GM23338 (cell line): ENCODE data around the gene CAMTA1. TPM values are rescaled to one million over a fixed set of nuclear protein-coding genes. Genes with fewer than 3 reads are reported as not detected.

Experiments
- ATAC-seq: fragments of 200-7000 bp; cut with Tn5 transposase; 3 replicates; pipeline ENCODE4 v1.9.1; 2020
- DNase-seq: peaks from one replicate; pipeline ENCODE4 v3.0.0-alpha.2; 2015; ENCODE audit warnings: low spot score
- H2AFZ ChIP-seq: fragments of 200-600 bp; sonication (generic); 2 replicates; pipeline ENCODE4 v1.8.0; 2016; ENCODE audit warnings: antibody characterized with exemption, mild to moderate bottlenecking, moderate library complexity
- H3F3A ChIP-seq: fragments of 200-600 bp; sonication (generic); replicated peaks from 2 replicates; pipeline ENCODE4 v1.8.0; 2017; ENCODE audit warnings: antibody characterized with exemption, mixed run types, low read depth
- H3K27ac ChIP-seq: fragments of 200-600 bp; sonication (generic); 2 replicates; pipeline ENCODE4 v1.6.1; 2016; ENCODE audit warnings: low read depth
- H3K27me3 ChIP-seq: fragments of 200-600 bp; sonication (generic); 2 replicates; pipeline ENCODE4 v1.8.0; 2016; ENCODE audit warnings: mild to moderate bottlenecking, mixed run types, moderate library complexity; ENCODE audit not compliant: insufficient read depth
- H3K36me3 ChIP-seq: fragments of 200-600 bp; sonication (generic); 2 replicates; pipeline ENCODE4 v1.8.0; 2016; ENCODE audit warnings: mild to moderate bottlenecking; ENCODE audit not compliant: insufficient read depth
- H3K4me1 ChIP-seq: fragments of 200-600 bp; sonication (generic); 2 replicates; pipeline ENCODE4 v1.8.0; 2016; ENCODE audit warnings: mild to moderate bottlenecking, moderate library complexity; ENCODE audit not compliant: insufficient read depth
- H3K4me2 ChIP-seq: fragments of 200-600 bp; sonication (generic); 2 replicates; pipeline ENCODE4 v1.7.1; 2017; ENCODE audit warnings: mixed run types
- H3K4me3 ChIP-seq: fragments of 200-600 bp; sonication (generic); 2 replicates; pipeline ENCODE4 v1.6.1; 2016; ENCODE audit warnings: mixed run types
- H3K79me2 ChIP-seq: fragments of 200-600 bp; sonication (generic); replicated peaks from 2 replicates; pipeline ENCODE4 v1.8.0; 2017; ENCODE audit warnings: mild to moderate bottlenecking; ENCODE audit not compliant: insufficient read depth
- H3K9me2 ChIP-seq: fragments of 200-600 bp; sonication (generic); 2 replicates; pipeline ENCODE4 v1.8.0; 2017; ENCODE audit not compliant: insufficient read depth
- H4K20me1 ChIP-seq: fragments of 200-600 bp; sonication (generic); replicated peaks from 2 replicates; pipeline ENCODE4 v1.8.0; 2017; ENCODE audit warnings: mild to moderate bottlenecking; ENCODE audit not compliant: insufficient read depth
- H3K27ac Mint-ChIP-seq: 2 replicates; pipeline ENCODE4 v1.8.0; 2020; ENCODE audit warnings: inconsistent platforms, mild to moderate bottlenecking, moderate library complexity, mixed read lengths
- H3K27me3 Mint-ChIP-seq: 3 replicates; pipeline ENCODE4 v1.8.0; 2022; ENCODE audit warnings: low read depth, mild to moderate bottlenecking, moderate library complexity, mixed read lengths, inconsistent platforms; ENCODE audit not compliant: insufficient read depth, poor library complexity
- H3K36me3 Mint-ChIP-seq: 3 replicates; pipeline ENCODE4 v1.8.0; 2021; ENCODE audit warnings: low read depth, mild to moderate bottlenecking, inconsistent platforms, moderate library complexity, mixed read lengths
- H3K4me1 Mint-ChIP-seq: 3 replicates; pipeline ENCODE4 v1.8.0; 2020; ENCODE audit warnings: mild to moderate bottlenecking, inconsistent platforms, mixed read lengths
- H3K4me3 Mint-ChIP-seq: 3 replicates; pipeline ENCODE4 v1.8.0; 2021; ENCODE audit warnings: moderate library complexity, mild to moderate bottlenecking, inconsistent platforms, mixed read lengths
- H3K9me3 Mint-ChIP-seq: 3 replicates; pipeline ENCODE4 v1.8.0; 2020; ENCODE audit warnings: moderate library complexity, mild to moderate bottlenecking, inconsistent platforms, mixed read lengths
- CREB1 ChIP-seq: fragments of 250-450 bp; sonication (Bioruptor Pico); IDR thresholded peaks from 2 replicates; pipeline ENCODE4 v1.5.0; 2020; ENCODE audit warnings: low read depth, mild to moderate bottlenecking, moderate library complexity
- JUNB ChIP-seq: IDR thresholded peaks from one replicate; pipeline ENCODE4 v1.6.1; 2016; ENCODE audit warnings: antibody characterized with exemption; ENCODE audit not compliant: unreplicated experiment
- ZNF114 ChIP-seq: fragments of 250-450 bp; sonication (Bioruptor Pico); IDR thresholded peaks from 2 replicates; pipeline ENCODE4 v1.5.0; 2020; ENCODE audit warnings: mild to moderate bottlenecking, moderate library complexity
- ZNF331 ChIP-seq: fragments of 250-450 bp; sonication (Bioruptor Pico); IDR thresholded peaks from 2 replicates; pipeline ENCODE4 v1.5.0; 2020; ENCODE audit warnings: low read depth, mild to moderate bottlenecking, moderate library complexity
- polyA plus RNA-seq: library from polyadenylated mRNA; unstranded; fragments of >200 nt; fragmentation: Nextera tagmentation; extraction: Ambion mirVana; gene quantifications from 2 replicates; pipeline ENCODE4 v1.2.1, GENCODE V29; 2016
- total RNA-seq: library from RNA; depleted of rRNA; stranded (reverse); fragments of >200 nt; shearing (Covaris generic); gene quantifications from 2 replicates; pipeline ENCODE4 v1.2.3, GENCODE V29; 2014
- TF ChIP-seq, protein P1 (sequence below): fragments of 250-450 bp; sonication (Bioruptor Pico); IDR thresholded peaks from 2 replicates; pipeline ENCODE4 v1.5.0; 2020; ENCODE audit warnings: mild to moderate bottlenecking, moderate library complexity
- TF ChIP-seq, protein P2 (sequence below): IDR thresholded peaks from 2 replicates; pipeline ENCODE4 v1.6.1; 2016; ENCODE audit warnings: antibody characterized with exemption

Gene CAMTA1
- total and polyA plus RNA-seq, 2 experiments from 2014 or later, result 115 to 519 TPM

DNA sequence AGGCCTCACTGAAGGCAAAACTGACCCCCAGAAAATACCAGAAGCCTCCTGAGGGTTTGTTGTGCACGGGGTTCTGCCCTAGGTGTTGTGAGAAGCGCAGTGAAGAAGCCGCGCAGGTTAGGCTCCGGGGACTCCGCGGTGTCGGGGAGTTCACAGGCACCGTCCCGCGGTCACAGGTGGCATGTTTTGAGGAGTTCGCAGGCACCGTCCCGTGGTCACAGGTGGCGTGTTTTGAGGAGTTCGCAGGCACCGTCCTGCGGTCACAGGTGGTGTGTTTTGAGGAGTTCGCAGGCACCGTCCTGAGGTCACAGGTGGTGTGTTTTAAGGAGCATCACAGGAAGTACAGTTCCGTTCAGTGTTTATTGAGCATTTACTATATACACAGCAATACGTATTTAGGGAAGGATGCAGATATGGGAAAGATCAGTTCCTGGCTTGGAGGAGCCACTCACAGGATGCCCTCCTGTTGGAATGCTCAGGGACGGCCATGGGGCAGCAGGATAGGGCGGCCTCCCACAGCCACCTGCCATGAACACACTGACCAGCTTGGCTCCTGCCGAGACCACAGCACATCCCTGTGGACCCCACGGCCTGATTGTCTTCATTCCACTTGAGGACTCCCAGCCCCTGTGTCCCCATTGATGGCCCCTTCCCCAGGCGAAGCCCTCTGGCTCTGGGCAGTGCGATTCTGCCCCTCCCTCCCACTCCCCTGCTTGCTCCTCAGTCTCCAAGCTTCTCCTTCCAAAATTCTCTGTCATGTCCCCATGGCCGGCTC, 899.8 kb downstream of the CAMTA1 start (continued):
- TF ChIP-seq, protein P1, sequence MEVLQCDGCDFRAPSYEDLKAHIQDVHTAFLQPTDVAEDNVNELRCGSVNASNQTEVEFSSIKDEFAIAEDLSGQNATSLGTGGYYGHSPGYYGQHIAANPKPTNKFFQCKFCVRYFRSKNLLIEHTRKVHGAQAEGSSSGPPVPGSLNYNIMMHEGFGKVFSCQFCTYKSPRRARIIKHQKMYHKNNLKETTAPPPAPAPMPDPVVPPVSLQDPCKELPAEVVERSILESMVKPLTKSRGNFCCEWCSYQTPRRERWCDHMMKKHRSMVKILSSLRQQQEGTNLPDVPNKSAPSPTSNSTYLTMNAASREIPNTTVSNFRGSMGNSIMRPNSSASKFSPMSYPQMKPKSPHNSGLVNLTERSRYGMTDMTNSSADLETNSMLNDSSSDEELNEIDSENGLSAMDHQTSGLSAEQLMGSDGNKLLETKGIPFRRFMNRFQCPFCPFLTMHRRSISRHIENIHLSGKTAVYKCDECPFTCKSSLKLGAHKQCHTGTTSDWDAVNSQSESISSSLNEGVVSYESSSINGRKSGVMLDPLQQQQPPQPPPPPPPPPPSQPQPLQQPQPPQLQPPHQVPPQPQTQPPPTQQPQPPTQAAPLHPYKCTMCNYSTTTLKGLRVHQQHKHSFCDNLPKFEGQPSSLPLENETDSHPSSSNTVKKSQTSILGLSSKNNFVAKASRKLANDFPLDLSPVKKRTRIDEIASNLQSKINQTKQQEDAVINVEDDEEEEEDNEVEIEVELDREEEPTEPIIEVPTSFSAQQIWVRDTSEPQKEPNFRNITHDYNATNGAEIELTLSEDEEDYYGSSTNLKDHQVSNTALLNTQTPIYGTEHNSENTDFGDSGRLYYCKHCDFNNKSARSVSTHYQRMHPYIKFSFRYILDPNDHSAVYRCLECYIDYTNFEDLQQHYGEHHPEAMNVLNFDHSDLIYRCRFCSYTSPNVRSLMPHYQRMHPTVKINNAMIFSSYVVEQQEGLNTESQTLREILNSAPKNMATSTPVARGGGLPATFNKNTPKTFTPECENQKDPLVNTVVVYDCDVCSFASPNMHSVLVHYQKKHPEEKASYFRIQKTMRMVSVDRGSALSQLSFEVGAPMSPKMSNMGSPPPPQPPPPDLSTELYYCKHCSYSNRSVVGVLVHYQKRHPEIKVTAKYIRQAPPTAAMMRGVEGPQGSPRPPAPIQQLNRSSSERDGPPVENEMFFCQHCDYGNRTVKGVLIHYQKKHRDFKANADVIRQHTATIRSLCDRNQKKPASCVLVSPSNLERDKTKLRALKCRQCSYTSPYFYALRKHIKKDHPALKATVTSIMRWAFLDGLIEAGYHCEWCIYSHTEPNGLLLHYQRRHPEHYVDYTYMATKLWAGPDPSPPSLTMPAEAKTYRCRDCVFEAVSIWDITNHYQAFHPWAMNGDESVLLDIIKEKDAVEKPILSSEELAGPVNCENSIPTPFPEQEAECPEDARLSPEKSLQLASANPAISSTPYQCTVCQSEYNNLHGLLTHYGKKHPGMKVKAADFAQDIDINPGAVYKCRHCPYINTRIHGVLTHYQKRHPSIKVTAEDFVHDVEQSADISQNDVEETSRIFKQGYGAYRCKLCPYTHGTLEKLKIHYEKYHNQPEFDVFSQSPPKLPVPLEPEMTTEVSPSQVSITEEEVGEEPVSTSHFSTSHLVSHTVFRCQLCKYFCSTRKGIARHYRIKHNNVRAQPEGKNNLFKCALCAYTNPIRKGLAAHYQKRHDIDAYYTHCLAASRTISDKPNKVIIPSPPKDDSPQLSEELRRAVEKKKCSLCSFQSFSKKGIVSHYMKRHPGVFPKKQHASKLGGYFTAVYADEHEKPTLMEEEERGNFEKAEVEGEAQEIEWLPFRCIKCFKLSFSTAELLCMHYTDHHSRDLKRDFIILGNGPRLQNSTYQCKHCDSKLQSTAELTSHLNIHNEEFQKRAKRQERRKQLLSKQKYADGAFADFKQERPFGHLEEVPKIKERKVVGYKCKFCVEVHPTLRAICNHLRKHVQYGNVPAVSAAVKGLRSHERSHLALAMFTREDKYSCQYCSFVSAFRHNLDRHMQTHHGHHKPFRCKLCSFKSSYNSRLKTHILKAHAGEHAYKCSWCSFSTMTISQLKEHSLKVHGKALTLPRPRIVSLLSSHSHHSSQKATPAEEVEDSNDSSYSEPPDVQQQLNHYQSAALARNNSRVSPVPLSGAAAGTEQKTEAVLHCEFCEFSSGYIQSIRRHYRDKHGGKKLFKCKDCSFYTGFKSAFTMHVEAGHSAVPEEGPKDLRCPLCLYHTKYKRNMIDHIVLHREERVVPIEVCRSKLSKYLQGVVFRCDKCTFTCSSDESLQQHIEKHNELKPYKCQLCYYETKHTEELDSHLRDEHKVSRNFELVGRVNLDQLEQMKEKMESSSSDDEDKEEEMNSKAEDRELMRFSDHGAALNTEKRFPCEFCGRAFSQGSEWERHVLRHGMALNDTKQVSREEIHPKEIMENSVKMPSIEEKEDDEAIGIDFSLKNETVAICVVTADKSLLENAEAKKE (CRISPR knock-in tag), result no peak
- TF ChIP-seq, protein P2, sequence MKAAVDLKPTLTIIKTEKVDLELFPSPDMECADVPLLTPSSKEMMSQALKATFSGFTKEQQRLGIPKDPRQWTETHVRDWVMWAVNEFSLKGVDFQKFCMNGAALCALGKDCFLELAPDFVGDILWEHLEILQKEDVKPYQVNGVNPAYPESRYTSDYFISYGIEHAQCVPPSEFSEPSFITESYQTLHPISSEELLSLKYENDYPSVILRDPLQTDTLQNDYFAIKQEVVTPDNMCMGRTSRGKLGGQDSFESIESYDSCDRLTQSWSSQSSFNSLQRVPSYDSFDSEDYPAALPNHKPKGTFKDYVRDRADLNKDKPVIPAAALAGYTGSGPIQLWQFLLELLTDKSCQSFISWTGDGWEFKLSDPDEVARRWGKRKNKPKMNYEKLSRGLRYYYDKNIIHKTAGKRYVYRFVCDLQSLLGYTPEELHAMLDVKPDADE, result no peak
- TF ChIP-seq ZNF331 (CRISPR knock-in tag) (no peak), ZNF114 (no peak)

DNA sequence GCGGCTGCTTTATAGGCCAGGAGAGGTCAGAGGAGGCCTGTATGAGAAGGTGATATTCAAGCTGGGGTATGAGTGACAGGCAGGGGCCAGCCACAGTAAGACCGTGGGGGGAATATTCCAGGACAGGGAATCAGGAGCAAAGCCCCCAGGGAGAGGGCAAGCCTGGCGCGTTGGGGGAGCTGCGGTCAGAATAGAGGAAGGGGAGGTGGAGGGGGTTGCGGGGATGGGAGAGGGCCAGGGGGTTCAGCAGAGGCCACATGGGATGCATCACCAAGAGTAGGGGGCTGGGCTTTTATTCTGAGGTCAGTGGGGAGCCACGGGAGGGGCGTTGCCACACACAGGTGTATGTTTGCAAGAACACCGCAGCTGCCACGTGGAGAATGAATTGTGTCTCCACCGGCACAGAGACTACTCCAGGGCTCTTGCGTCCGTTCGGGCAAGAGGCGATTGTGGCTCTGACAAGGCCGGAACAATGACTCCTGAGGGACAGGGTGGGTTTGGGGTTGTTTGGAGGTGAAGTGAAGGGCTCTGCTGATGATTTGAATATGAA, 901.1 kb downstream of the CAMTA1 start:
- no peaks in the 10 kb centered on the region for H3K36me3 ChIP-seq
- no peak overlapping the region for H3K4me2 ChIP-seq
- no peaks in the 10 kb centered on the region for H4K20me1 ChIP-seq
- Mint-ChIP-seq H3K36me3 (peaks cover 5% of the 10 kb centered on the region; the same call in 2 of the 3 replicates), H3K27me3 (peaks cover 12% of the 10 kb centered on the region), H3K4me3 (no peak overlapping the region), H3K9me3 (peaks cover 6% of the 10 kb centered on the region), H3K27ac (no peak overlapping the region), H3K4me1 (peaks cover 12% of the 10 kb centered on the region)
- no peak overlapping the region for H3K27ac ChIP-seq
- DNase-seq, result no peak
- no peak overlapping the region for H2AFZ ChIP-seq
- H3K9me2 ChIP-seq, result no peaks in the 10 kb centered on the region
- H3K4me3 ChIP-seq, result no peak overlapping the region
- H3K4me1 ChIP-seq, result no peaks in the 10 kb centered on the region
- 0 out of 2 replicates have a peak, but pooled peaks cover under 1% of the 10 kb centered on the region for H3F3A ChIP-seq
- no peak for ATAC-seq
- peaks cover 2% of the 10 kb centered on the region; the same call in 1 of the 2 replicates for H3K27me3 ChIP-seq
- H3K79me2 ChIP-seq, result no peaks in the 10 kb centered on the region
- TF ChIP-seq CREB1, result no peak
- no peak for TF ChIP-seq ZNF114
- TF ChIP-seq, protein P1 (CRISPR knock-in tag), result no peak
- no peak for TF ChIP-seq ZNF331 (CRISPR knock-in tag)
- TF ChIP-seq JUNB, result no peak
